GM19043 (cell line): ENCODE measurements around the gene TMEM191C.
A peak's percentile ranks its signal among the peaks of the same experiment; 100 is the strongest.
"Not testable (repeated sequence)": the region's sequence is repeated elsewhere in the genome, so short reads cannot be mapped to it uniquely, and the experiment has no call there.

Experiments
- ATAC-seq: cut with Tn5 transposase; IDR thresholded peaks from one replicate; pipeline ENCODE4 v1.9.1; 2021; ENCODE audit warnings: low read depth; ENCODE audit not compliant: unreplicated experiment

Gene TMEM191C

DNA sequence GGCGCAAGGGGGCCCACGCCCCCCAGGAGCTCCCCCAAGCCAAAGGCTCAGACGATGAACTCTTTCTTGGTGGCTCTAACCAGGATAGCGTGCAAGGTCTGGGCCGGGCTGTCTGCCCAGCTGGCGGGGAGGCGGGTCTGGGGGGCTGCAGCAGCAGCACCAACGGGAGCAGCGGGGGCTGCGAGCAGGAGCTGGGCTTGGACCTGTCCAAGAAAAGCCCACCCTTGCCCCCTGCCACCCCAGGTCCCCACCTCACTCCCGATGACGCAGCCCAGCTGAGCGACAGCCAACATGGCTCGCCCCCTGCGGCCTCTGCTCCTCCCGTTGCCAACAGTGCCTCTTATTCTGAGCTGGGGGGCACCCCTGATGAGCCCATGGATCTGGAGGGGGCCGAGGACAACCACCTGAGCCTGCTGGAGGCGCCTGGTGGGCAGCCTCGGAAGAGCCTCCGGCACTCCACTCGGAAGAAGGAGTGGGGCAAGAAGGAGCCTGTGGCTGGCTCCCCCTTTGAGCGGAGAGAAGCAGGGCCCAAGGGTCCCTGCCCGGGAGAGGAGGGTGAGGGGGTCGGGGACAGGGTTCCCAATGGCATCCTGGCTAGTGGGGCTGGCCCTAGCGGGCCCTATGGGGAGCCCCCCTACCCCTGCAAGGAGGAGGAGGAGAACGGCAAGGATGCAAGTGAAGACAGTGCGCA lies 21.6 kb upstream of the TMEM191C start:
- no peak for ATAC-seq

DNA sequence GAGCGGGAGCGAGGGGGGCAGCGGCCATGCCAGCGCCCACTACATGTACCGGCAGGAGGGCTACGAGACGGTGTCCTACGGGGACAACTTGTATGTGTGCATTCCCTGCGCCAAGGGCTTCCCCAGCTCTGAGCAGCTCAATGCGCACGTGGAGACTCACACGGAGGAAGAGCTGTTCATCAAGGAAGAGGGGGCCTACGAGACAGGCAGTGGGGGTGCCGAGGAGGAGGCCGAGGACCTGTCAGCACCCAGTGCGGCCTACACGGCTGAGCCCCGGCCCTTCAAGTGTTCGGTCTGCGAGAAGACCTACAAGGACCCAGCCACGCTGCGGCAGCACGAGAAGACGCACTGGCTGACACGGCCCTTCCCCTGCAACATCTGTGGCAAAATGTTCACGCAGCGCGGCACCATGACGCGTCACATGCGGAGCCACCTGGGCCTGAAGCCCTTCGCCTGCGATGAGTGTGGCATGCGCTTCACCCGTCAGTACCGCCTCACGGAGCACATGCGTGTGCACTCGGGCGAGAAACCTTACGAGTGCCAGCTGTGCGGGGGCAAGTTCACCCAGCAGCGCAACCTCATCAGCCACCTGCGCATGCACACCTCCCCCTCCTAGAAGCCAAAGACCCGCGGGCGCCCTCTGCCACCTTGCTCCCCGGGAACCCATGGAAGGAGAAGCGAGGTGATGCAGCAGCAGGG lies 20.9 kb upstream of the TMEM191C start:
- no peak for ATAC-seq

DNA sequence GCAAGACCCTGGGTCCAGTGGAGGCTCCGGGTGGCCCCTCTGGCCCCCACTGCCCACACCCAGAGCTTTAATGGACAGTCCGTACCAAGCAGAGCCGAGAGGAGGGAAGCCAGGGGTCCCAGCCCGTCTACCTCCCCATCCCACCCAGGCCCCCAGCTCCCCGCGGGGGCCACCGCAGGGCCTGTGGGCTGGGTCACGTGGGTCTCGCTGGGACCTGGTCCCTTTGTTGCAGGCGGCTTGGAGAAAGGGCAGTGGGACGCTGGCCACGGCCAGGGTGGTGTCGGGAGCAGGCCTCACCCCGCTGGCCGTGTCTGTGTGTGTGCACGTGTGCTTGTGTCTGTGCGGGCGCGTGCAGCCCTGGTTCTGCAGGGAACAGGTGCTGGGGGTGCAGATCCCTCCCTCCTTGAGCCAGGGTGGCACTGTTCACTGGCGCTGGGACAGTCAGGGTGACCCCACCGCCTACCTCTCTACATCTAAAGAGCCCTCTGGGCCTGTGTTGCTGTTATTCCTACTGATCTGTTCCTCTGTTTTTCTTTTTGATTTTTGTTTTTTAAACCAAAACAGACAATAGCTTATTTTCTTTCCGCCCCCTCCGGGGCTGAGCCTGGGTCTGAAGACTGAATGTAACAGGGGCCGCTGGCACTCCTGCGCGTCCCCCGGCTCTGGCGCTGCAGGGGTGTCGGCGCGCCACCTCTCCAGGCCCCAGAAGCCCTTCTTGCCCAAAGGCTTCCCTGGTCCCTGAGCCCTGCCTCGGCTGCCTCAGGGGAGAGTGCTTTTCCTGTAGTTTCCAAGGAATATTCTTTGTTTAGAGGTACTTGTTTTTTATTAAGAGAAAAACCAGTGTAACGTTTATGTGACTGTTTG lies 20.1 kb upstream of the TMEM191C start:
- no peak for ATAC-seq

DNA sequence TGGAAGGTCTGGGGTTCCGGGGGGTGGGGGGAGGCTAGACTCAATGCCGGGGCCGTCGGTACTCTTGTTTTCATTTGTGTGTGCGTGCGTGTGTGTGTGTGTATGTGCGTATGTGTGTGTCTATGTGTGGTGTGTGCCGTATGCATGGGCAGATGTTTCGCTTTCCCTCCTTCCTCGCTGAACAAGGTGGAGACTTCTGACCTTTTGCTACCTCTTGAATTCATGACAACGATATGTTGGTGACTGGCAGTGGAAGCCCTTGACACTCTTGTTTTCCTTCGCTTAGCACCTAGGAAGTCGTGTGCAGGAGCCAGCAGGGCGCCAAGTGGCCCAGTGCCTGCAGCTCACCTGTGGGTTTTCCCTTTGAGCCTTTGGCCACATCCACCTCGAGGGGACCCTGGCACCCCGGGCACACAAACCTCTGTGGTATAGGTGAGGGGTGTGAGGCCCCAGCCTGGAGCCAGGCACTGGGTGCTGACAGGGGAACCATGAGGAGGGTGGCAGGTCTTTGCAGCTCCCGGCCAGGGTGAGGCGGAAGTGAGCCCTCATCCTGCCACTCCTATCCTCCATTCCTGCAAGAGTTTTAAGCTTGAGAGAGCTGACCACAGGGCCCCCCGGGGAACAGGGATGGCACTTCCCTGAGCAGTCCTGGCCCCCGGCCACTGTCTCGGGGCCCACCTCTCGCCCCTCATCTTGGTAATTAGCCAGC lies 19.3 kb upstream of the TMEM191C start:
- ATAC-seq, result no peak

DNA sequence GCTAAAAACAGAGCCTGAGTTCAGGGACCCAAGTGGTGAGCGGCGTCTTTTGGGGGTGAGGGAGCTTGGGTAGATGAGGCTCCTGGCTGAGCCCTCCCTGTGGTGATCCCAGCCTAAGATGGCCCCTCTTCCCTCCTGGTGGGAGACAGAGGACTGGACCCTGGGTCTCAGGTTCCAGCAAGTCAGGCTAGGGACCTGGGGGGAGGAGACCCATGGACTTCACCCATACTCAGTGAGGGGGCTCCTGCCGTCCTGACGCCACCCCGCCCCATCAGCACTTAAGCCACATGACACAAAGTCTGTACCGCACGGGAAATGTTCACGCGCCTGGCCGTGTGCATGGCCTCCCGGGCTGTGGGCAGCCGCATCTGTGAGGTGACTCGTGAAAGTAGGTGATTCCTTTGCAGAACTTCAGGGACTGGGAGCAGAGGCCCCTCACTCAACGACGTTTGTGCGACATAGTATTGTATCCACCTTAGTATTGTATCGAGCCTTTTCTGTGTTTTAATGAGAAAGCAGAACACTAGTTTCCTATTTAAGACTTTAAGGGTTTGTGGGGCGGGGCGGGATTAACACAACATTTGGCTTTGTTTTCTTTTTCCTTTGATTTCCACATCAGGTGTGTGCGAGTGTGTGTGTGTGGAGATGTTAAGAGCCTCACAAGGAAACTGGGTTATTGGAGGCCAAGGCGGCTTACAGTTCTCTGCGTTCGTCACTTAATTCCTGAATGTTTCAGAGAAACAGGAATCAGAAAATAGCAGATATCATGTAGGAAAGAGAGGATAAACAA lies 18.4 kb upstream of the TMEM191C start:
- ATAC-seq, result no peak

DNA sequence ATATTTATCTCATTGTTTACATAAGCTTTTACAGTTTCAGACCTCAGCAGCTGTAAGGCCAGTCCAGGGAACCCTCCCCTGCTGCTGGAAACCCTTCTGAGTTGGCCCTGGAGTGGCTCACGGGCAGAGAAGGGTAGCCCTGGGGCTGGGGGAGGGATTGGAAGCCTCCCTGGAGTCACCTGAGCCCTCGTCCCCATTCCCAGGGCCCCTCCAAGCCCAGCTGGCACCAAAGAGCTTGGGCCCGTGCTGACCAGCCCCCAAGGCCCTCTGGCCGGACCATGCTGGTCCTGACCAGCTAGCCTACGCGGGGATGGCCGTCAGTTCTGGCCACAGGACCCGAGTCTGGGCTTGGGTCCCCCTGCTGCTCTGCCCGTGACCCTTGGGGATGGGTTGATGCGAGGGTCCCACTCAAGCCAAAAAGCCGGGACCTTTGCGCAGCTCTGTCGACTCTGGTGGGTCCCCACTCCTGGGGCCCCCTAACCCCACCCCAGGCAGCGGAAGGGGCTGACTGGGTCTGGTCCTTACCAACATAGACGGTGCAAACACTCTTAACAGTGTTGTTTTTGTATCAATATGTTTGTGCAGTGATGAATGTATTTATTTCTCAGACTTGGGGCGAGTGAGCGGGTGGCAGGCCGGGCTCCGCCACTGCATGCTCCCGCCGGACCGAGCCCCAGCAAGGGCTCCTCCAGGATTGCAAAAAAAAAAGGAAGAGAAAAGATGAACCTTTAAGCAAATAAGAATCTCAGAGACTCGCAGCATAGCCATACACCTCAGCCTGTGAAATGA lies 17.5 kb upstream of the TMEM191C start:
- no peak for ATAC-seq

DNA sequence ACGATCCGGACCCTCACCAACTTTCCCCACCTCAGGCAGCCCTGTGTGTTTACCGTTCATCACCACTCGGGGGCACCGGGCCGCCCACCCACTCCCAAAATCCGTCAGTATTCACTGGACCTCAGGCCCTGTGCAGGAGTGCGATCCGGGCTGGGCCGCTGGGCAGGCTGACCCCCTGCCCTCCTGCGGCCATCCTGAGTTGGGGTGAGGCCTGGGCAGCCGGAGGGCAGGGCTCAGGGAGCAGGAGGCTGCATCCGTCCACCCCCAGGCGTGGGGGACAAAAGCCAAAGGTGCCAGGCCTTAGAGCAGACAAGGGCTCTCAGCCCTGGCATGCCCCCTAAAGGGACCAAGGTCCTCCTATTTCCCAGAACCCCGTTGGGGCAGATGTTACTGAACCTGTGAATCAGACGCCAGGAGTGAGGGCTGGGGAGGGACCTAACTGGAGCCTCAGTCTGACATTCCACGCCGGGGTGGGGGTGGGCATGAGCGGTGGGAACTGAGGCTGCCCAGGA lies 16.8 kb upstream of the TMEM191C start:
- no peak for ATAC-seq

DNA sequence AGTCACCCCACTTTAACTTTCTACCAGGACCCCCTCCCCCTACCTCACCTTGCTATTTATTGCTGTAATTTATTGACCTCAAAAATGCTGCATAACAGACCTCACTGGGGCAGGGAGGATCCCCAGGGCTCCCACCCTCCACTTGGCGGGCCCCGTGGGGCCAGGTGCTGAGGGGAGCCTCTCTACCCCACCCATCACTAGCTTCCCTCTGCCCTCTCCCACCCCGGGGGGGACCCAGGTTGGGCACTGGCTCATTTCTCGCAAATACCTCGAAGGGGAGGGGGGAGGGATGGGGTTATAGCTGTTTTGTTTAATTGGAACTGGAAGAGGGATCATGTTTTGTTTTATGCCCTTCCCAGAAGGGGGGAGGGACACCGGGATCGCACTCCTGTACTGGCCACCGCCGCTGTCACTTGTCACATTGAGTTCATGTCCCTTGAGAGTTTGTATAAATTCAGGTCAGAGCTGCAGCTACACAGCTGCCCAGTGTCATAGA lies 16.3 kb upstream of the TMEM191C start:
- no peak for ATAC-seq

DNA sequence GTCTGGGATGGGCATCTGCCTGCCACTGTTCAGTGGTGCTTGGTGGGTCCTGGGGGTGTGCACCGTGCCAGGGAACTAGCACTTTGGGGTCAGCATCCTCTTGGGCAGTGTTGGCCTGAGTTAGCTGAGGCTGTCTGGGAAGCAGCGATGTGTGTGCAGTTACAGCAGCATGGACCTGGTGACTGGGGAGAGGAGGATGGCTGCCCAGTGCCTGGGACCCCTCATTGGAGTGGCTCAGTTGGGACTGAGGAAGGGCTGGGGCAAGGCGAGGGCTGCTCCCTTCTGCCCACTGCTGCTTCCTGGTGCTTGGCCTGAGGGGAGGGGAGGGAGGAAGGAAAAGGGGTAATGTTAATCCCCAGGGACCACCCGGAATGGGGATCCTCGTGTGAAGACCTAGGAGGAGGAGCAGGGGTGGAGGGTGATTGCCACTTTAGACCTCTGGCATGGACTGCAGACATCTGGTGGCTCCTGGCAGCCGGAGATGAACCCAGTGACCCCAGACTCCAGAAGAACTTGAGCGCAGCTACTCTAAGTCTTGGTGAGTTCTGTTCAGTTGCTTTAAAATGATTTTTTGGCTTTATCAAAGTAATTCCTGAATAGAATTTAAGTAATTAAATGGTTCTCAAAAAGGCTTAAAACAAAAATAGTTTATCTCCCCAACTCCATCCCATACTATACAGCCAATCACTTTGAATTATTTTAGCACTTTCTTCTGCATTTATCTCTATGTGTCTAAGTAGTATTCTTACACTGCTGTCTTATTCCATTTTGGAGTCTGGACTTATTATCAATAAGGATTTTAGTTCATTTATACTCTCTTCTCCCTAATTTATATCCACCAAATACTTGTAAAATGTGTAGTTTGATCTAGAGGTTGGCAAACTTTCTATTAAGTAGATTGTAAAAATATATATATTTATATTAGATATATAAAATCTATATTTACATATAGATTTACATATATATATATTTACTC lies 15.4 kb upstream of the TMEM191C start:
- ATAC-seq, result no peak

DNA sequence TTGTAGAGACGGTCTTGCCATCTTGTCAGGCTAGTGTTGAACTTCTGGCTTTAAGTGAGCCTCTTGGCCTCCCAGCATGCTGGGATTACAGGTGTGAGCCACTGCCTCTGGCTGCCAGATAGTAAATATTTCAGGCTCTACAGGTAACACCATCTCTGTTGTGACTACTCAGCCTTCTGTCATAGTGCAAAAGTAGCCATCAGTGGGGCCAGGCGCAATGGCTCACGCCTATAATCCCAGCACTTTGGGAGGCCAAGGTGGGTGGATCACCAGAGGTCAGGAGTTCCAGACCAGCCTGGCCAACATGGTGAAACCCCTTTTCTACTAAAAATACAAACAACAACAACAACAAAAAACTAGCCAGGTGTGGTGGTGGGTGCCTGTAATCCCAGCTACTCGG lies 14.5 kb upstream of the TMEM191C start:
- ATAC-seq, result not testable (repeated sequence)

DNA sequence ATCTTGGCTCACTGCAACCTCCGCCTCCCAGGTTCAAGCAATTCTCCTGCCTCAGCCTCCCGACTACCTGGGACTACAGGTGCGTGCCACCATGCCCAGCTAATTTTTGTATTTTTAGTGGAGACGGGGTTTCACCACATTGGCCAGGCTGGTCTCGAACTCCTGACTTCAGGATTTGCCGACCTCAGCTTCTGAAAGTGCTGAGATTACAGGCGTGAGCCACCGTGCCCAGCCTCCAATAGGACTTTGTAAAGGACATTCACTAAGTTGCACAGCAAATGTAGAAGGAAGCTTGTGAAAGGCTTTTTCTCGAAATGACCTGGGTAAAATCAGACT lies 12.2 kb upstream of the TMEM191C start:
- ATAC-seq, result not testable (repeated sequence)

DNA sequence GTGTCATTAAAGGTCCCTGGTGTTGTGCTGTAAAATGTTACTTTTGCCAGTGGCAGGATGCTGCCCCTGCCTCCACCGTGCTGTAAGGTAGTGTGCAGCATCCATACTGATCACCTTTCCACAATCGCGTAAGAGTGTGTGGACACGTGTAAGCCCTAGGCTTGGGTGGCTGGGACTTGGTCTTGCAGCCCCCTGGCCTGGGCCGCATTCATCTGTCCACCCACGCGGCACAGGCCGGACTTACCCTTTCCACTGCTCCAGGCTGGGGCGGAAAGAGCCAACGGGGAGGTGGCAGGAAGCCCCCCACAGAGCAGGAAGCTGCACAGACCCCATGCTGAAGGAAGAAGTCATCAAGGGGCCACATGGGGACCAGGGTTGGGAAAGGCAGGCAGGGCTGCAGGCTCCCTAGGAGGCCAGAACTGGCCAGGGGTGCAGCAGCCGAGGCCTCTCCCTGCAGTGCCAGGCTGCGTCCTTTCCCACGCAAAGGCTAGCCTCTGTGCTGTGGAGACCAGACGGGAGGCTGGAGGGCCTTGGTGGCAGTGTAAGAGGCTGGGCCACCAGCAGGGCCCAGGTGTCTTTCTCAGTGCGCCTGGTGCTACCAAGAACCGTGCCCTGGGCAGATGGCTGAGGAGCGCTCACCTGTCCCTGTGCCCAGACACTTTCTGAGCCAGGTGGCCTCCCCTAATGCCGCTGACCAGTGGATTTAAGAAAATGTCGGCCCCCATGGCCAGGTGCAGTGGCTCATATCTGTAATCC lies 11.7 kb upstream of the TMEM191C start:
- no peak for ATAC-seq

DNA sequence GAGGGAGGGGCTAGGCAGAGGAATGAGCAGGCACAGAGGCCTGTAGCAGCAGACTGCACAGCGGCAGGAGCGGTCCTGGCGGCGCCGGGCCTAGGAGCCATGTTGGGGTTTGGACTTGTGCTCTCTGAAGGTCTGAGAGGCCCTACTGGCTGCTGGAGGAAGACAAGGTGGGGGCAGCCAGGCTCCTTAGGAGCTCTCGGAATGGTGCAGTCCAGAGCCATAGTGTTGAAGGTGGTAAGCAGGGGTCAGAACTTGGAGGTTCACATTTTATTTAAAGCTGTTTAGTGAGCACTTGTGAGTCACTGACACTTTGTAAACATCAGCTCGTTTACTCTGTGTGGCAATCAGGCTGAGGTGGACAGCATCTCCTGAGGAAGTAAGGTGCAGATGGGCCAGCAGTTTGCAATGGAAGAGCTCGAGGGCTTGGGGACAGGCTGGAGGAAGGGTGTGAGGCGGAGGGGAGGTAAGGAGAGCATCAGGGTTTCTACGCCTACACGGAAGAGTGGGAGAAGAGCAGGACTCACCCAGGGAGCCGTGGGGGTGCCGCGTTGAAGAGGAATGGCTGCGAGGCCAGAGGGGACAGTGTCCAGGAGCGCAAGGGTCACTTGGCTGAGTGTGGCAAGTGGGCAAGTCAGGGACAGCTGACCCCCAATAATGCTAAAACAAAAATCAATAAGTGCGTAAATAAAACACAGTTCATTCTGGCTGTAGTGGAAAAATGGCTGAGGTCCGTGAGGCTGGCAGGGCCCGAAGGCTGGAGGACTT lies 10.0 kb upstream of the TMEM191C start:
- no peak for ATAC-seq

DNA sequence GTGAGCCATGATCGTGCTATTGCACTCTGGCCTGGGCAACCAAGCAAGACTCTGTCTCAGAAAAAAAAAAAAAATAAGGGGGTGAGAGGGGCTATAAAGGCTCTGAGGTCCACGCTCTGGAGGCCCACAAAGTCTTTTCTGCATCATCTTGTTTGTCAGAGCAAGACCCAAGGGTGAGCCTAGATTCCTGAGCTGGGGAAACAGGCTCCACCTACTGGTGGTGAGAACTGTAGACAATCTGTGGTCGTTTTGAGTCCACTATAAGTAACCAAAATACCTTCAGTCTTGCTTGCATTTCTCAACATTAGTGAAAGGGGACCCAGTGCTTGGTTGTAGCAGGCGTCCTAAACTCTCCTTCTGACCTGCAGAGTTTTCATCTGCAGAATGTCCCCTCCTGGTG lies 4.5 kb upstream of the TMEM191C start:
- ATAC-seq, result not testable (repeated sequence)

DNA sequence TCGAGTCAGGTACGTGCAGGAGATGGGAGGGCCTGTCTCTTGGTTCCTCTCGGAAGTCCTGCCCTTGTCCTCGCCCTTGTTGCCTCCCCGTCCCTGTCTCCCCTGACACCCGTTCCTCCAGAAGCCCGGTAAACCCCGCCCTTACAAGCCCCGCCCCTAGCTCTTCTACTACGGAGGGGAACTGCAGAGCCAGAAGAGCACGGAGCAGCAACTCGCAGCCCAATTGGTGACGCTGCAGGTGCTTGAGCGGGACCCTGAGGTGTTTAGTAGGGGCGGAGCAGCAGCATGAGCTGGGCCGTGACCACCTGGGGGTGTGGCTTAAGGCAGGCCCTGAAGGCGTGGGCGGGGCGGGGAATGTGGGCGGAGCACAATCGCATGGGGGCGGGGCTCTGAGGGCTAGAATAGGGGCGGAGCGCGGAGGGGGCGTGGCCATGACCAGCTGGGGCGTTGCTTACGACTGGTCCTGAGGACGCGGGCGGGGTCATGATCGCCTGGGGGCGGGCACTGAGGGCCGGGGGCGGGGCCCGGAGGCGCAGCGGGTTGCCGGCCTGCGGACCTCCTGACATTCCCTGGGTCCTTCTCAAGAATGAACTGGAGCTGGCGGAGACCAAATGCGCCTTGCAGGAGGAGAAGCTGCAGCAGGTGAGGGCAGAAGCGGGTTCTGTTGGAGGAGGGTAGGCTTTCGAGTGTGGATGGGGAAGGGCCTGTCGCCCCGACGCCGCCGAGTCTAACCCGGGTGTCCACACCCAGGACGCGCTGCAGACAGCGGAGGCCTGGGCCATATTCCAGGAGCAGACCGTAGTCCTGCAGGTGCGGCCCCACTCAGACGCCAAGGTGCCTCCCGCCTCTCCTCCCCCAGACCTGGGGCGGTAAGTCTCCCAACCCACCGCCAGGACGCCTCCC lies 1.3 kb downstream of the TMEM191C start:
- ATAC-seq, result peak; percentile 89
